ENCODE results near the gene NFRKB. TPM values are rescaled to one million over a fixed set of nuclear protein-coding genes. Genes with fewer than 3 reads are reported as not detected.

NFRKB gene
- total RNA-seq, 2 donors from 2014 or later: 18.5 to 19.2 TPM

GRCh38 chr11:129930743-129931142 lies 35.4 kb upstream of the NFRKB start:
- Histone ChIP-seq H3K4me3 (no peak overlapping the region), H3K36me3 (peaks cover 3% of the 10 kb centered on the region)

GRCh38 chr11:129930296-129930695 lies 34.9 kb upstream of the NFRKB start:
- Histone ChIP-seq H3K27ac (no peak overlapping the region), H3K36me3 (peaks cover 3% of the 10 kb centered on the region), H3K27me3 (no peaks in the 10 kb centered on the region), H3K9ac (ENCODE audit: low read depth in 2 of 2, low read length in 2 of 2) (no peak overlapping the region), H3K4me1 (no peaks in the 10 kb centered on the region), H3K4me3 (no peak overlapping the region), H3K9me3 (no peaks in the 10 kb centered on the region)
- intact Hi-C loops (cut with DNase I): no loop called here
- TF ChIP-seq, protein P1, sequence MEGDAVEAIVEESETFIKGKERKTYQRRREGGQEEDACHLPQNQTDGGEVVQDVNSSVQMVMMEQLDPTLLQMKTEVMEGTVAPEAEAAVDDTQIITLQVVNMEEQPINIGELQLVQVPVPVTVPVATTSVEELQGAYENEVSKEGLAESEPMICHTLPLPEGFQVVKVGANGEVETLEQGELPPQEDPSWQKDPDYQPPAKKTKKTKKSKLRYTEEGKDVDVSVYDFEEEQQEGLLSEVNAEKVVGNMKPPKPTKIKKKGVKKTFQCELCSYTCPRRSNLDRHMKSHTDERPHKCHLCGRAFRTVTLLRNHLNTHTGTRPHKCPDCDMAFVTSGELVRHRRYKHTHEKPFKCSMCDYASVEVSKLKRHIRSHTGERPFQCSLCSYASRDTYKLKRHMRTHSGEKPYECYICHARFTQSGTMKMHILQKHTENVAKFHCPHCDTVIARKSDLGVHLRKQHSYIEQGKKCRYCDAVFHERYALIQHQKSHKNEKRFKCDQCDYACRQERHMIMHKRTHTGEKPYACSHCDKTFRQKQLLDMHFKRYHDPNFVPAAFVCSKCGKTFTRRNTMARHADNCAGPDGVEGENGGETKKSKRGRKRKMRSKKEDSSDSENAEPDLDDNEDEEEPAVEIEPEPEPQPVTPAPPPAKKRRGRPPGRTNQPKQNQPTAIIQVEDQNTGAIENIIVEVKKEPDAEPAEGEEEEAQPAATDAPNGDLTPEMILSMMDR (IDR thresholded peaks at IDR 0.05): no peak
- no peak for DNase-seq

More at GRCh38 chr11:129930743-129931142, 35.4 kb upstream of the NFRKB start:
- Histone ChIP-seq H3K9ac (ENCODE audit: low read depth in 2 of 2, low read length in 2 of 2) (no peak overlapping the region), H3K27ac (no peak overlapping the region), H3K4me1 (no peaks in the 10 kb centered on the region), H3K27me3 (no peaks in the 10 kb centered on the region), H3K9me3 (no peaks in the 10 kb centered on the region)
- TF ChIP-seq, protein P1 (IDR thresholded peaks at IDR 0.05): no peak
- intact Hi-C loops (cut with DNase I): no loop called here
- DNase-seq: no peak

DNA sequence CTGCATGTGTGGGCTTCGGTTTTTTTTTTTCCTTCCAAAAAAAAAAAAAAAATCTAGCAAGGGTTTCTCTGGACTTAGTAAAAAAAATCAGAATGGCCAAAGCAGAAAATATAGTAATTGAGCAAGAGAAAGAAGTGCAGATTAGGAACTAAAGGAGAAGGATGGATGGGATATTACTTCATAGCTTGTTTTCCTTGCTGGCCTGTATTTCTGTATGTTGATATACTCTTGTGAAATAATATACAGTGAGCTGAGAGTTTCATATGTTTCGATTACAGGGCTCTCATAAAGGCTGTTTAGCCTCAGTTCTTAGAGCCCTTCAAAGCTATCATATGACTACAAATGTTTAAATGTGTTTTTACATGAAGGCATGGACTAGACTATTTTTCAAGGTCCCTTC lies 34.3 kb upstream of the NFRKB start:
- Histone ChIP-seq H3K9ac (ENCODE audit: low read depth in 2 of 2, low read length in 2 of 2) (no peak overlapping the region), H3K4me1 (no peaks in the 10 kb centered on the region), H3K27ac (no peak overlapping the region), H3K36me3 (peaks cover 3% of the 10 kb centered on the region), H3K9me3 (no peaks in the 10 kb centered on the region), H3K27me3 (no peaks in the 10 kb centered on the region), H3K4me3 (no peak overlapping the region)
- TF ChIP-seq, protein P1 (IDR thresholded peaks at IDR 0.05): no peak
- no peak for DNase-seq
- intact Hi-C loops (cut with DNase I): no loop called here

GRCh38 chr11:129928923-129929692 lies 33.7 kb upstream of the NFRKB start:
- H3K9me3 ChIP-seq: no peaks in the 10 kb centered on the region
- H3K27me3 ChIP-seq: no peaks in the 10 kb centered on the region
- H3K4me3 ChIP-seq: no peak overlapping the region
- peaks cover 3% of the 10 kb centered on the region for H3K36me3 ChIP-seq
- no peaks in the 10 kb centered on the region for H3K4me1 ChIP-seq
- H3K9ac ChIP-seq (ENCODE audit: low read depth in 2 of 2, low read length in 2 of 2): no peak overlapping the region
- intact Hi-C loops (cut with DNase I): no loop called here
- no peak for DNase-seq
- TF ChIP-seq, protein P1 (IDR thresholded peaks at IDR 0.05): no peak
- H3K27ac ChIP-seq: no peak overlapping the region

GRCh38 chr11:129922674-129923073 lies 27.3 kb upstream of the NFRKB start:
- H3K27me3 ChIP-seq: no peaks in the 10 kb centered on the region
- H3K36me3 ChIP-seq: peaks cover 4% of the 10 kb centered on the region
- no peak overlapping the region for H3K27ac ChIP-seq
- H3K4me1 ChIP-seq: no peaks in the 10 kb centered on the region
- intact Hi-C loops (cut with DNase I): no loop called here
- H3K4me3 ChIP-seq: no peak overlapping the region
- no peaks in the 10 kb centered on the region for H3K9me3 ChIP-seq
- no peak overlapping the region for H3K9ac ChIP-seq (ENCODE audit: low read depth in 2 of 2, low read length in 2 of 2)
- TF ChIP-seq, protein P1 (IDR thresholded peaks at IDR 0.05): no peak
- no peak for DNase-seq

Data from colonic mucosa (tissue), 4 donors.